ENCODE results near the gene GCN1. TPM values are rescaled to one million over a fixed set of nuclear protein-coding genes. Genes with fewer than 3 reads are reported as not detected.

GCN1 gene
- total RNA-seq (2021) (147 to 181 TPM (median 162 TPM) in 3 replicates), Bru-seq, nascent RNA (percentile 72 among the genes with signal in this experiment)
- long read RNA-seq, experiment 1, full-length matches to known transcripts, result 78 of 366 reads
- long read RNA-seq, experiment 1, partial matches to known transcripts, result 236 of 366 reads
- long read RNA-seq, experiment 1, other reads (novel, unspliced or antisense), result 52 of 366 reads
- long read RNA-seq, experiment 2, partial matches to known transcripts, result 122 of 160 reads
- long read RNA-seq, experiment 2, other reads (novel, unspliced or antisense), result 38 of 160 reads
- long read RNA-seq, experiment 3, partial matches to known transcripts, result 3 of 3 reads
- long read RNA-seq, experiment 3, other reads (novel, unspliced or antisense), result 0 of 3 reads

- H3K4me1 Mint-ChIP-seq, result peaks cover 26% of the 10 kb centered on the region
- ATAC-seq (peak; percentile 66), DNase-seq (ENCODE audit: low spot score) (peak; percentile 74)
- ChIA-PET CTCF (interaction anchor here (0.6 to 2.0 kb wide), 4 partner anchors 33 to 107 kb away, joined by 3 to 6 read pairs (median 4); partner anchors contain the start of genes PXN and SIRT4), POLR2A (interaction anchor here (0.9 to 1.7 kb wide), 2 partner anchors 34 to 62 kb away, joined by 6 to 9 read pairs; no protein-coding TSS in a partner anchor)
- H3K27ac Mint-ChIP-seq, result peak within 1 kb of the TSS; percentile 97
- H3K36me3 Mint-ChIP-seq, result peaks cover 60% of the 10 kb centered on the region
- H3K4me3 Mint-ChIP-seq, result peak within 1 kb of the TSS; percentile 93
- no peaks in the 10 kb centered on the region for H3K9me3 Mint-ChIP-seq
- no peaks in the 10 kb centered on the region for H3K27me3 Mint-ChIP-seq (ENCODE audit: low read depth)
- TF ChIP-seq ESRRA (CRISPR knock-in tag; IDR thresholded peaks at IDR 0.05; ENCODE audit: borderline replicate concordance) (peak; percentile 84; the same call in 1 of the 2 replicates), NR2C2 (CRISPR knock-in tag; IDR thresholded peaks at IDR 0.05) (peak; percentile 99), ZNF396 (CRISPR knock-in tag; IDR thresholded peaks at IDR 0.05; ENCODE audit: borderline replicate concordance) (no peak), CREB1 (CRISPR knock-in tag; IDR thresholded peaks at IDR 0.05) (no peak), IRF1 (CRISPR knock-in tag; IDR thresholded peaks at IDR 0.05) (peak; percentile 90), ZNF263 (CRISPR knock-in tag; IDR thresholded peaks at IDR 0.05; ENCODE audit: low read depth) (0 out of 2 replicates have a peak, but pooled peaks have one; percentile 43), JAZF1 (CRISPR knock-in tag; IDR thresholded peaks at IDR 0.05) (no peak), MAX (CRISPR knock-in tag; IDR thresholded peaks at IDR 0.05) (peak; percentile 92), NFE2L1 (CRISPR knock-in tag; IDR thresholded peaks at IDR 0.05) (peak; percentile 87), ZBTB21 (CRISPR knock-in tag; IDR thresholded peaks at IDR 0.05; ENCODE audit: borderline replicate concordance) (peak; percentile 89), PRRX2 (CRISPR knock-in tag; IDR thresholded peaks at IDR 0.05) (peak; percentile 88), MLX (CRISPR knock-in tag; IDR thresholded peaks at IDR 0.05) (no peak), TEAD1 (CRISPR knock-in tag; IDR thresholded peaks at IDR 0.05) (peak; percentile 93), KAT7 (CRISPR knock-in tag; IDR thresholded peaks at IDR 0.05; ENCODE audit: borderline replicate concordance) (peak; percentile 94; the same call in 1 of the 2 replicates), PREB (CRISPR knock-in tag; IDR thresholded peaks at IDR 0.05; ENCODE audit: borderline replicate concordance) (0 out of 2 replicates have a peak, but pooled peaks have one; percentile 37), MYBL2 (CRISPR knock-in tag; IDR thresholded peaks at IDR 0.05) (peak; percentile 85), JUN (CRISPR knock-in tag; IDR thresholded peaks at IDR 0.05) (peak; percentile 74; the same call in 1 of the 2 replicates)
- TF ChIP-seq, protein P1, sequence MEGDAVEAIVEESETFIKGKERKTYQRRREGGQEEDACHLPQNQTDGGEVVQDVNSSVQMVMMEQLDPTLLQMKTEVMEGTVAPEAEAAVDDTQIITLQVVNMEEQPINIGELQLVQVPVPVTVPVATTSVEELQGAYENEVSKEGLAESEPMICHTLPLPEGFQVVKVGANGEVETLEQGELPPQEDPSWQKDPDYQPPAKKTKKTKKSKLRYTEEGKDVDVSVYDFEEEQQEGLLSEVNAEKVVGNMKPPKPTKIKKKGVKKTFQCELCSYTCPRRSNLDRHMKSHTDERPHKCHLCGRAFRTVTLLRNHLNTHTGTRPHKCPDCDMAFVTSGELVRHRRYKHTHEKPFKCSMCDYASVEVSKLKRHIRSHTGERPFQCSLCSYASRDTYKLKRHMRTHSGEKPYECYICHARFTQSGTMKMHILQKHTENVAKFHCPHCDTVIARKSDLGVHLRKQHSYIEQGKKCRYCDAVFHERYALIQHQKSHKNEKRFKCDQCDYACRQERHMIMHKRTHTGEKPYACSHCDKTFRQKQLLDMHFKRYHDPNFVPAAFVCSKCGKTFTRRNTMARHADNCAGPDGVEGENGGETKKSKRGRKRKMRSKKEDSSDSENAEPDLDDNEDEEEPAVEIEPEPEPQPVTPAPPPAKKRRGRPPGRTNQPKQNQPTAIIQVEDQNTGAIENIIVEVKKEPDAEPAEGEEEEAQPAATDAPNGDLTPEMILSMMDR (IDR thresholded peaks at IDR 0.05), result no peak
- TF ChIP-seq, protein P2, sequence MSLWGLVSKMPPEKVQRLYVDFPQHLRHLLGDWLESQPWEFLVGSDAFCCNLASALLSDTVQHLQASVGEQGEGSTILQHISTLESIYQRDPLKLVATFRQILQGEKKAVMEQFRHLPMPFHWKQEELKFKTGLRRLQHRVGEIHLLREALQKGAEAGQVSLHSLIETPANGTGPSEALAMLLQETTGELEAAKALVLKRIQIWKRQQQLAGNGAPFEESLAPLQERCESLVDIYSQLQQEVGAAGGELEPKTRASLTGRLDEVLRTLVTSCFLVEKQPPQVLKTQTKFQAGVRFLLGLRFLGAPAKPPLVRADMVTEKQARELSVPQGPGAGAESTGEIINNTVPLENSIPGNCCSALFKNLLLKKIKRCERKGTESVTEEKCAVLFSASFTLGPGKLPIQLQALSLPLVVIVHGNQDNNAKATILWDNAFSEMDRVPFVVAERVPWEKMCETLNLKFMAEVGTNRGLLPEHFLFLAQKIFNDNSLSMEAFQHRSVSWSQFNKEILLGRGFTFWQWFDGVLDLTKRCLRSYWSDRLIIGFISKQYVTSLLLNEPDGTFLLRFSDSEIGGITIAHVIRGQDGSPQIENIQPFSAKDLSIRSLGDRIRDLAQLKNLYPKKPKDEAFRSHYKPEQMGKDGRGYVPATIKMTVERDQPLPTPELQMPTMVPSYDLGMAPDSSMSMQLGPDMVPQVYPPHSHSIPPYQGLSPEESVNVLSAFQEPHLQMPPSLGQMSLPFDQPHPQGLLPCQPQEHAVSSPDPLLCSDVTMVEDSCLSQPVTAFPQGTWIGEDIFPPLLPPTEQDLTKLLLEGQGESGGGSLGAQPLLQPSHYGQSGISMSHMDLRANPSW (CRISPR knock-in tag; conservative IDR thresholded peaks at IDR 0.05; ENCODE audit: low read depth), result no peak
- TF ChIP-seq, protein P3, sequence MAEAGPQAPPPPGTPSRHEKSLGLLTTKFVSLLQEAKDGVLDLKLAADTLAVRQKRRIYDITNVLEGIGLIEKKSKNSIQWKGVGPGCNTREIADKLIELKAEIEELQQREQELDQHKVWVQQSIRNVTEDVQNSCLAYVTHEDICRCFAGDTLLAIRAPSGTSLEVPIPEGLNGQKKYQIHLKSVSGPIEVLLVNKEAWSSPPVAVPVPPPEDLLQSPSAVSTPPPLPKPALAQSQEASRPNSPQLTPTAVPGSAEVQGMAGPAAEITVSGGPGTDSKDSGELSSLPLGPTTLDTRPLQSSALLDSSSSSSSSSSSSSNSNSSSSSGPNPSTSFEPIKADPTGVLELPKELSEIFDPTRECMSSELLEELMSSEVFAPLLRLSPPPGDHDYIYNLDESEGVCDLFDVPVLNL (CRISPR knock-in tag; IDR thresholded peaks at IDR 0.05; ENCODE audit: borderline replicate concordance, low read depth), result peak; percentile 58; the same call in 1 of the 2 replicates
- TF ChIP-seq, protein P4, sequence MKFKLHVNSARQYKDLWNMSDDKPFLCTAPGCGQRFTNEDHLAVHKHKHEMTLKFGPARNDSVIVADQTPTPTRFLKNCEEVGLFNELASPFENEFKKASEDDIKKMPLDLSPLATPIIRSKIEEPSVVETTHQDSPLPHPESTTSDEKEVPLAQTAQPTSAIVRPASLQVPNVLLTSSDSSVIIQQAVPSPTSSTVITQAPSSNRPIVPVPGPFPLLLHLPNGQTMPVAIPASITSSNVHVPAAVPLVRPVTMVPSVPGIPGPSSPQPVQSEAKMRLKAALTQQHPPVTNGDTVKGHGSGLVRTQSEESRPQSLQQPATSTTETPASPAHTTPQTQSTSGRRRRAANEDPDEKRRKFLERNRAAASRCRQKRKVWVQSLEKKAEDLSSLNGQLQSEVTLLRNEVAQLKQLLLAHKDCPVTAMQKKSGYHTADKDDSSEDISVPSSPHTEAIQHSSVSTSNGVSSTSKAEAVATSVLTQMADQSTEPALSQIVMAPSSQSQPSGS (CRISPR knock-in tag; IDR thresholded peaks at IDR 0.05; ENCODE audit: borderline replicate concordance, low read depth), result no peak
Observed at GRCh38 chr12:120194534-120195395, at the start of gene GCN1. GCN1 (minus strand) TSS chr12:120194715; CDS start chr12:120194697, 18 bp downstream.
